Measurements from ENCODE around the gene TNF.

- TF ChIP-seq TARDBP (IDR thresholded peaks at IDR 0.05) (no peak), FOXK2 (IDR thresholded peaks at IDR 0.05) (no peak), FOXM1 (IDR thresholded peaks at IDR 0.05; ENCODE audit: borderline replicate concordance) (no peak), ELF4 (IDR thresholded peaks at IDR 0.05) (no peak), SP1 (IDR thresholded peaks at IDR 0.05) (no peak), BHLHE40 (IDR thresholded peaks at IDR 0.05; ENCODE audit: borderline replicate concordance) (no peak), ZNF384 (IDR thresholded peaks at IDR 0.05) (no peak), PKNOX1 (IDR thresholded peaks at IDR 0.05) (no peak), L3MBTL2 (conservative IDR thresholded peaks at IDR 0.05) (no peak), NFRKB (IDR thresholded peaks at IDR 0.05) (no peak)
These were observed 41.9 kb upstream of the TNF start for GRCh38 chr6:31533455-31533841.
